GM19324 (cell line): ENCODE data around the gene CCDC18.
"Not testable (repeated sequence)": the region's sequence is repeated elsewhere in the genome, so short reads cannot be mapped to it uniquely, and the experiment has no call there.

Experiments
- ATAC-seq: cut with Tn5 transposase; IDR thresholded peaks from one replicate; pipeline ENCODE4 v1.9.1; 2021; ENCODE audit warnings: mild to moderate bottlenecking, moderate library complexity; ENCODE audit not compliant: unreplicated experiment, low FRiP score

CCDC18 gene

GRCh38 chr1:93170141-93170678 is 10.3 kb upstream of the CCDC18 start:
- ATAC-seq: not testable (repeated sequence)

GRCh38 chr1:93171549-93172034 is 8.9 kb upstream of the CCDC18 start:
- no peak for ATAC-seq

- no peak for ATAC-seq
Observed at GRCh38 chr1:93172778-93173177, 7.7 kb upstream of the CCDC18 start.

GRCh38 chr1:93174638-93175037 is 5.9 kb upstream of the CCDC18 start:
- not testable (repeated sequence) for ATAC-seq

GRCh38 chr1:93177991-93178390 is 2.5 kb upstream of the CCDC18 start:
- ATAC-seq: no peak

- ATAC-seq: no peak
Observed at GRCh38 chr1:93178418-93178817, 2.1 kb upstream of the CCDC18 start.

GRCh38 chr1:93179886-93180722 is 420 bp upstream of the CCDC18 start, which contains the start of gene TMED5:
Gene TMED5 (minus strand): TSS chr1:93180413. CDS start chr1:93180242, 171 bp downstream.
- ATAC-seq: peak; percentile 89

- no peak for ATAC-seq
Observed at GRCh38 chr1:93186667-93187066, 6.1 kb downstream of the CCDC18 start.

GRCh38 chr1:93190432-93190831 is 9.9 kb downstream of the CCDC18 start:
- ATAC-seq: no peak

GRCh38 chr1:93194231-93194990 is 13.9 kb downstream of the CCDC18 start:
- no peak for ATAC-seq

GRCh38 chr1:93196591-93196990 is 16.1 kb downstream of the CCDC18 start:
- no peak for ATAC-seq

GRCh38 chr1:93199150-93199549 is 18.6 kb downstream of the CCDC18 start:
- ATAC-seq: no peak

GRCh38 chr1:93200086-93200620 is 19.6 kb downstream of the CCDC18 start:
- ATAC-seq: no peak

GRCh38 chr1:93200714-93201113 is 20.2 kb downstream of the CCDC18 start:
- ATAC-seq: no peak

GRCh38 chr1:93205892-93206566 is 25.5 kb downstream of the CCDC18 start:
- ATAC-seq: no peak

- no peak for ATAC-seq
Observed at GRCh38 chr1:93206567-93206954, 26.0 kb downstream of the CCDC18 start.

GRCh38 chr1:93207211-93207610 is 26.7 kb downstream of the CCDC18 start:
- no peak for ATAC-seq

GRCh38 chr1:93215322-93215721 is 34.8 kb downstream of the CCDC18 start:
- no peak for ATAC-seq

GRCh38 chr1:93219443-93219842 is 38.9 kb downstream of the CCDC18 start:
- peak; percentile 71 for ATAC-seq

- ATAC-seq: not testable (repeated sequence)
Observed at GRCh38 chr1:93220716-93221115, 40.2 kb downstream of the CCDC18 start.
